Hepatic stellate cell (primary cell): ENCODE measurements around the gene MBD6.
"Not testable (repeated sequence)": the region's sequence is repeated elsewhere in the genome, so short reads cannot be mapped to it uniquely, and the experiment has no call there.

Experiments used
- DNase-seq: peaks from one replicate; pipeline ENCODE4 v3.0.0; 2011; ENCODE audit warnings: low spot score

Gene MBD6

GRCh38 chr12:57489157-57489641 lies 33.4 kb upstream of the MBD6 start:
- DNase-seq, result no peak

GRCh38 chr12:57490126-57490525 lies 32.5 kb upstream of the MBD6 start:
- DNase-seq, result no peak

- DNase-seq, result no peak
Observed at GRCh38 chr12:57491393-57492280, 31.0 kb upstream of the MBD6 start.

- not testable (repeated sequence) for DNase-seq
Observed at GRCh38 chr12:57495051-57495701, 27.4 kb upstream of the MBD6 start.

- no peak for DNase-seq
Observed at GRCh38 chr12:57496822-57497221, 25.8 kb upstream of the MBD6 start.

- no peak for DNase-seq
Observed at GRCh38 chr12:57497223-57498131, 25.1 kb upstream of the MBD6 start.

- no peak for DNase-seq
Observed at GRCh38 chr12:57498132-57498502, 24.5 kb upstream of the MBD6 start.

GRCh38 chr12:57498571-57498970 lies 24.1 kb upstream of the MBD6 start:
- no peak for DNase-seq

- DNase-seq, result no peak
Observed at GRCh38 chr12:57500213-57500612, 22.4 kb upstream of the MBD6 start.

GRCh38 chr12:57502311-57502969 lies 20.2 kb upstream of the MBD6 start:
- DNase-seq, result not testable (repeated sequence)

GRCh38 chr12:57506541-57506940 lies 16.1 kb upstream of the MBD6 start:
- not testable (repeated sequence) for DNase-seq

GRCh38 chr12:57507796-57508195 lies 14.8 kb upstream of the MBD6 start:
- not testable (repeated sequence) for DNase-seq

GRCh38 chr12:57511161-57511560 lies 11.5 kb upstream of the MBD6 start:
- no peak for DNase-seq

GRCh38 chr12:57511588-57512325 lies 10.9 kb upstream of the MBD6 start:
- no peak for DNase-seq

GRCh38 chr12:57512665-57513064 lies 10.0 kb upstream of the MBD6 start:
- DNase-seq, result no peak

- no peak for DNase-seq
Observed at GRCh38 chr12:57513266-57513665, 9.4 kb upstream of the MBD6 start.

GRCh38 chr12:57513677-57514076 lies 8.9 kb upstream of the MBD6 start:
- not testable (repeated sequence) for DNase-seq

GRCh38 chr12:57514246-57514645 lies 8.4 kb upstream of the MBD6 start:
- not testable (repeated sequence) for DNase-seq

GRCh38 chr12:57514720-57515407 lies 7.8 kb upstream of the MBD6 start:
- no peak for DNase-seq

GRCh38 chr12:57515408-57515933 lies 7.2 kb upstream of the MBD6 start:
- no peak for DNase-seq
